CD4-positive, alpha-beta T cell treated with Interleukin-17A for 1 hour (primary cell): ENCODE measurements around the gene ADGRF4.
"Not testable (repeated sequence)": the region's sequence is repeated elsewhere in the genome, so short reads cannot be mapped to it uniquely, and the experiment has no call there.

ENCODE experiments used
- DNase-seq: peaks from one replicate; pipeline ENCODE4 v3.0.0-alpha.2; 2020

ADGRF4 gene

GRCh38 chr6:47736083-47736700, 37.8 kb downstream of the ADGRF4 start:
- no peak for DNase-seq

GRCh38 chr6:47737406-47737805, 39.0 kb downstream of the ADGRF4 start:
- DNase-seq, result no peak

- DNase-seq, result no peak
Observed at GRCh38 chr6:47740714-47741113, 42.3 kb downstream of the ADGRF4 start.

GRCh38 chr6:47741807-47742206, 43.4 kb downstream of the ADGRF4 start:
- DNase-seq, result no peak

- no peak for DNase-seq
Observed at GRCh38 chr6:47743744-47744143, 45.4 kb downstream of the ADGRF4 start.

- DNase-seq, result not testable (repeated sequence)
Observed at GRCh38 chr6:47745269-47745668, 46.9 kb downstream of the ADGRF4 start.

GRCh38 chr6:47749757-47750156, 51.4 kb downstream of the ADGRF4 start:
- no peak for DNase-seq

GRCh38 chr6:47752801-47753200, 54.4 kb downstream of the ADGRF4 start:
- no peak for DNase-seq

- no peak for DNase-seq
Observed at GRCh38 chr6:47759364-47759763, 61.0 kb downstream of the ADGRF4 start.

GRCh38 chr6:47762502-47762901, 64.1 kb downstream of the ADGRF4 start:
- DNase-seq, result no peak

GRCh38 chr6:47766445-47766844, 68.1 kb downstream of the ADGRF4 start:
- no peak for DNase-seq

GRCh38 chr6:47767102-47767501, 68.7 kb downstream of the ADGRF4 start:
- DNase-seq, result no peak

- DNase-seq, result no peak
Observed at GRCh38 chr6:47769982-47770381, 71.6 kb downstream of the ADGRF4 start.
